HG03469 (cell line): ENCODE measurements around the gene MCF2L2.
"Not testable (repeated sequence)": the region's sequence is repeated elsewhere in the genome, so short reads cannot be mapped to it uniquely, and the experiment has no call there.

Experiments used
- ATAC-seq: cut with Tn5 transposase; IDR thresholded peaks from one replicate; pipeline ENCODE4 v1.9.1; 2021; ENCODE audit warnings: mild to moderate bottlenecking, moderate library complexity, moderate number of reproducible peaks; ENCODE audit not compliant: unreplicated experiment

MCF2L2 gene, protein sequence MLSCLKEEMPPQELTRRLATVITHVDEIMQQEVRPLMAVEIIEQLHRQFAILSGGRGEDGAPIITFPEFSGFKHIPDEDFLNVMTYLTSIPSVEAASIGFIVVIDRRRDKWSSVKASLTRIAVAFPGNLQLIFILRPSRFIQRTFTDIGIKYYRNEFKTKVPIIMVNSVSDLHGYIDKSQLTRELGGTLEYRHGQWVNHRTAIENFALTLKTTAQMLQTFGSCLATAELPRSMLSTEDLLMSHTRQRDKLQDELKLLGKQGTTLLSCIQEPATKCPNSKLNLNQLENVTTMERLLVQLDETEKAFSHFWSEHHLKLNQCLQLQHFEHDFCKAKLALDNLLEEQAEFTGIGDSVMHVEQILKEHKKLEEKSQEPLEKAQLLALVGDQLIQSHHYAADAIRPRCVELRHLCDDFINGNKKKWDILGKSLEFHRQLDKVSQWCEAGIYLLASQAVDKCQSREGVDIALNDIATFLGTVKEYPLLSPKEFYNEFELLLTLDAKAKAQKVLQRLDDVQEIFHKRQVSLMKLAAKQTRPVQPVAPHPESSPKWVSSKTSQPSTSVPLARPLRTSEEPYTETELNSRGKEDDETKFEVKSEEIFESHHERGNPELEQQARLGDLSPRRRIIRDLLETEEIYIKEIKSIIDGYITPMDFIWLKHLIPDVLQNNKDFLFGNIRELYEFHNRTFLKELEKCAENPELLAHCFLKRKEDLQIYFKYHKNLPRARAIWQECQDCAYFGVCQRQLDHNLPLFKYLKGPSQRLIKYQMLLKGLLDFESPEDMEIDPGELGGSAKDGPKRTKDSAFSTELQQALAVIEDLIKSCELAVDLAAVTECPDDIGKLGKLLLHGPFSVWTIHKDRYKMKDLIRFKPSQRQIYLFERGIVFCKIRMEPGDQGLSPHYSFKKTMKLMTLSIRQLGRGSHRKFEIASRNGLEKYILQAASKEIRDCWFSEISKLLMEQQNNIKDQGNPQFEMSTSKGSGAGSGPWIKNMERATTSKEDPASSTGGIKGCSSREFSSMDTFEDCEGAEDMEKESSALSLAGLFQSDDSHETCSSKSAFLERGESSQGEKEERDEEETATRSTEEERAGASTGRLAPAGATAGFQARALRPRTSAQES

DNA sequence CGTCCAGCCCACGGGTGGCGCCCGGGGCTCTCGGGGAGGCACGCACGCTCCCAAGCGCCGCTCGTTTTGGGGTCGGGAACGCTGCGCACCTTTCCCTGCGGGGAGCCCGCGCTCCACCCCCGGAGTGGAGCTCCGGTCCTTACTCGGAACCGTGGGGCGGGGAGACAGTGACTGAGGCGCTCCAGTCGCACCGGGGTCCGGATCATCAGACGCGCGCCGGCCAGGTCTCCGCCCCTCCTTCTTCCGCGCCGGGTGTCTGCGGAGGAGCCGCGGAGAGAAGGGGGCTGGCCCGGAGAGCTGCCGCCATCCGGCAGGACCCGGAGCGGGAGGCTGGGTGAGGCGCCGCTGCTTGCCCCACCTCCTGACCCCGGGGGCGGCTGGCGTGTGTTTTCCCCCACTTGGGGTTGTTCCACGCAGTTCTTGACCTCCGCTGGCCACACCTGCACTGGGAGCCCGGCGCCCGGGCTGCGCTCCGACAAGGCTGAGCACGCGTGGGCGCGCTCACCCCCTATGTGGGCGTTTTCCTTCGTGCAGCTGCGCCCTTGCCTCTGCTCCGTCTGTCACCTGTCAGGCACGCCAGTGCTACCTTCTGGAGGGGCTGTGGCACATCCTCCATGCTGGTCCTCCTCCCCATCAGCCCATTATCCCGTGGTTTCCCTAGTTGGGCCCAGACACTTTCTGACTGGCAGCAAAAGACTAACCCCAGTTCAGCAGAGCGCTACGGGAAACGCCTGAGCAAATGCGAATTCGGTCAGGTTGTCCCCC lies at the start of gene MCF2L2:
TSS of gene MCF2L2 (minus strand) at position 173 of the 765 bp plus-strand sequence. CDS start 642 bp downstream, outside the sequence.
- ATAC-seq: peak; percentile 41

DNA sequence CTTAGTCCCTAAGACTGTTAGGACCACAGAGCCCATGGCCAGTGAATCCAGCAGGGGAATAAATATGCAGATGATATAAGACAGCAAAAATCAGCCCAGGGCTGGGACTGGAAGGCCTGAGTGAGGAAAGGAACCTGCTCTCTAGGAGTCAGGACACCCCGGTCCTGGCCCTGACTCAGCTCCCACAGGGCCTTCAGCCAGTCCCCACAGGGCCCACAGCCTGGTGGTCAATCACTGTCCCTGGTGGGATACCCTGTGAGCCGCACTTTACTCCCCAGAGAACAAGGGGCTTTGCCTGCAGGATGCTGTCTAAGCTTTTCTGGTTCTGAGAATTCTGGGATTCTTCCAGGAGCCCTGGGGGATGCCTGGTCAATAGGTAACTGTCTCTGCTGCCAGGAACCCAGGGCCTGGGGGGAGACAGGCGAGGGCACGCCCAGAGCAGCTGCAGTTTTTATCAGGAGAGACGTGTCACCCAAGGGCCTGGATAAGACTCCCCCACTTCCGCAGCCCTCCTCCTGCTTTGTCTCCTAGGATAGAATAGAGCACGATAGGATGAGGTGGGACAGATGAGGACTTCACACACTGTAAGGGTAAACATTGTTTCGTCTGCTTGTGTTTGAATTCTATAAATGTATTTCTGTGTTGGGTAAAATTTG lies 49.5 kb upstream of the MCF2L2 start:
- ATAC-seq: no peak

DNA sequence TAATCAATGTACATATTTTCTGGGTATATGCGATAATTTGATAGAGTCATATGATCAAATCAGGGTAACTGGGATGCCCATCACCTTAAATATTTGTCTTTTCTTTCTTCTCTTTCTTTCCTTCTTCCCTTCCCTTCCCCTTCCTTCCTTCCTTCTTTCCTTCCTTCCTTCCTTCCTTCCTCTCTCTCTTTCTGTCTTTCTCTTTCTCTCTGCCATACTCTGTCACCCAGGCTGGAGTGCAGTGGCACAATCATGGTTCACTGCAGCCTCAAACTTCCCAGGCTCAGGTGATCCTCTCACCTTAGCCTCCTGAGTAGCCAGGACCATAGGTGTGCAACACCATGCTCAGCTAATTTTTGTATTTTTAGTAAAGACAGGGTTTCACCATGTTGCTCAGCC lies 47.3 kb upstream of the MCF2L2 start:
- not testable (repeated sequence) for ATAC-seq

DNA sequence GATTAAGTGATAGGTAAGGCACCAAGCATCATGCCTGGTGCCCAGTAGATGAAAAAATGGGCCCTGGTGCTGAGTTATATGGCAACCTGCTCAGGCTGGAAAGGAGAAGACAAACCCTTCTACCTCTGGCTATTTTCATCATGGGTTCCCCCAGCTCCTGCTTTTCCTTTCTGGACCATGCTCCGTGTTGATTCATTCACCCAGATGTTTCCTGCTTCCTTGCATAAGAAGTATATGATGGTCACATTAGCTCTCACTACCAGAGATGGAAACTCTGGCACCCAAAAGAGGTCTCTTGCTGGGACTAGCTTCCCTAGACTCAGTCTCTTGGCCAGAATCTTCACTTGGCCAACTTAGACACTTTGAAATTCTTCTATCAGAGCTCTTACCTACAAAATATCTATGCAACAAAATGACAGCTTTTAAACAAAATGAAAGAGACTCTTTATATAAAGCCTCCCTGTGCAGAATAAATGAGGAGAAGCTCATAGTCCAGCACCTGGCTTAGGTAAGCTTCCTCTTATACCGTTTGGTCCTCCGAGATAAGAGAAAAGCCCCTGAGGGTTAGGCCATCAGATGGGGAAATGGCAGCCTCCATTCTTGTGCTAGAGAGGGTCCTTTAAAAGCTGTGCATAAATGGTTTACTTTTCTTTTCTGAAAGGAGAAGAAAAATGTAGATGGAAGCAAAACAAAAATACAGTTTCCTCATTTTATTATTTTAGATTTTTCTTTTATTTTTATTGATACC lies 46.8 kb upstream of the MCF2L2 start:
- no peak for ATAC-seq

DNA sequence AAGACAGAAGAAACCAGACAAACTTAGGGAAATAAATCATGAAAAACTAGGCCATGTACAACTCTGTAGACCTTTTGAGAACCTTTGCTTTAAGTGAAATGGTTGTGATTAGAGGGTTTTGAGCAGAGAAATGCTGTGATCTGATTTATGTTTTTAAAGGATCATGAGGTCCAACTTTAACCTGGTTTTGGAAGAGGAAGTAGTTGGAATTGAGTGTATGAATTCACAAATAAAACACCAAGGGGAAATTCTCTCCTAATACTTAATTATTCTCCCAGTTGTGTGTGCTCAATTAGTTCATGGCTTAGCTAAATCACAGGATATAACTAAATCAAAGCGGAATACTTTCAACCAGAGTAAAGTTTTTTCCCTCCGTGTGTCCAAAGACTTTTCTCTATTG lies 45.5 kb upstream of the MCF2L2 start:
- no peak for ATAC-seq

DNA sequence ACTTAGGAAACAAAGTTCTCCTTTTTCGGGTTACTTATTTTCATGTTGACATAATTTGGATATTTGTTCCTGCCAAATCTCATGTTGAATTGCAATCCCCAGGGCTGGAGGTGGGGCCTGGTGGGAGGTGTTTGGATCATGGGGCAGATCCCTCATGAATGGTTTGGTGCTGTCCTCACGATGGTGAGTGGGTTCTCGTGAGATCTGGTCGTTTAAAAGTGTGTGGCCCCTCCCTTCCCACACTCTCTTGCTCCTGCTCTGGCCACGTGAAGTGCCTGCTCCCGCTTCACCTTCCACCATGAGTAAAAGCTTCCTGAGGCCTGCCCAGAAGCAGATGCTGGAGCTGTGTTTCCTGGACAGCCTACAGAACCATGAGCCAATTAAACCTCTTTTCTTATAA lies 43.7 kb upstream of the MCF2L2 start:
- ATAC-seq: no peak

DNA sequence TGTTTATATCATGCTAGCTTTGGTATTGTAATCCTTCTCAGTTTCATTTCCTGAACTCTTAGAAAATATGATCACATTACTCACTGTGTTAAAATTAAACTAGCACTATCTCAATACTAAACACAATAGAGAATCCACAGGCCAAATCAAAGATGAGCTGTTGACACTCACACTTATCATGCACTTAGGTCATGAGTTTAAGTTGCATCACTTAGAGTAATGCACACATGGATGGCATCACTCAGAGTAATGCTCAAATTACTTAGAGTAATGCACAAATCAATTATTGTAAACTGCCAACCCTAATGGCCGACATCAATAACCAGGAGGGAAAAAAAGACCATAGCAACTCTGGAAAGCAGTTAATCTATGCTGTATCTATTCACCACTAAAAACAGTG lies 40.0 kb upstream of the MCF2L2 start:
- no peak for ATAC-seq

DNA sequence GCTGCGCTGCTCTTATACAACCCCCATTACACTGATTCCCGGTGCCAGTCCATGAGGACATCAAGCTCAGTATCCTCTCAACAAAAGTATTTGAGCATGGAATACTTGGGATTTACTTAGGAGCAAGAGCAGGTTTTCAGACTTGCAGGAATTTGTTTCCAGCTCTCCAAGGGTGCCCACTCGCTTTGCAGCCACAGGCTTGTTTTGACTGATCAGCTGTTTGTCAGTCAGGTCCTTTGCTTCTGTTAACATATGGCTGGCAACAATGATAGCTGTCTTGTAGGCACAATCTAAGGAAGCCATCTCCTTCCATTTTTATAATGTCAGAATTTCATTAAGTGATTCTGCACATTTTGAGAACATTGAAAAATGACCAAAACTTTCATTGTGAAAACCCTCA lies 38.2 kb upstream of the MCF2L2 start:
- no peak for ATAC-seq

DNA sequence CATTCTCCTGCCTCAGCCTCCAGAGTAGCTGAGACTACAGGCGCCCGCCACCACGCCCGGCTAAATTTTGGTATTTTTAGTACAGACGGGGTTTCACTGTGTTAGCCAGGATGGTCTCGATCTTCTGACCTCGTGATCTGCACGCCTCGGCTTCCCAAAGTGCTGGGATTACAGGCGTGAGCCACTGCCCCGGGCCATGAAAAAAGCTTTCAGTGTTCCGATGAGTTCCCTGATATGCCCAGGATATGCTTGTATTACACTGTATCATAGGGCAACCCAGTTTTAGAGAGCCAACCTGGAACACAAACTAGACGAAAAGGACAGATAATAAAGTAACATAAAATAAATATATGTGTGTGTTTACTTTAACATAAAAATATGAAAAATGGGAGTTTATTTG lies 37.3 kb upstream of the MCF2L2 start:
- ATAC-seq: not testable (repeated sequence)

DNA sequence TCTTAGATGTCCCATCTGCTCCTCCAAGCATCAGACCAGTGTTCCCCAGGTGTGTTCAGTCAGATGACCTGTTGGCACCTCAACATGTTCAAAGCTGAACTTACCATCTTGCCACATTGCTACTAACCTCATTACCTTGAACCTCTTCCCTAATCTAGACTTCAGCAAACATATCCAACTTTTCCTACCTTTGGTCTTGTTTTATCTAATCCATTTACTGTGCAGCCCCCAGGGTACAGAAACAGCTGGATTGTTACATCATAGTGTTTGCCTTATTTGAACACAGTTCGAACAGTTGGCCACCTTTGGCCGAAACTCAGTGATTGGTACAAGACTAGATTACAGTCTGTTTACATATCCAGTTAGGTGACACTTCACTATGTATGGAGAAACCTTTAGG lies 36.1 kb upstream of the MCF2L2 start:
- ATAC-seq: no peak

DNA sequence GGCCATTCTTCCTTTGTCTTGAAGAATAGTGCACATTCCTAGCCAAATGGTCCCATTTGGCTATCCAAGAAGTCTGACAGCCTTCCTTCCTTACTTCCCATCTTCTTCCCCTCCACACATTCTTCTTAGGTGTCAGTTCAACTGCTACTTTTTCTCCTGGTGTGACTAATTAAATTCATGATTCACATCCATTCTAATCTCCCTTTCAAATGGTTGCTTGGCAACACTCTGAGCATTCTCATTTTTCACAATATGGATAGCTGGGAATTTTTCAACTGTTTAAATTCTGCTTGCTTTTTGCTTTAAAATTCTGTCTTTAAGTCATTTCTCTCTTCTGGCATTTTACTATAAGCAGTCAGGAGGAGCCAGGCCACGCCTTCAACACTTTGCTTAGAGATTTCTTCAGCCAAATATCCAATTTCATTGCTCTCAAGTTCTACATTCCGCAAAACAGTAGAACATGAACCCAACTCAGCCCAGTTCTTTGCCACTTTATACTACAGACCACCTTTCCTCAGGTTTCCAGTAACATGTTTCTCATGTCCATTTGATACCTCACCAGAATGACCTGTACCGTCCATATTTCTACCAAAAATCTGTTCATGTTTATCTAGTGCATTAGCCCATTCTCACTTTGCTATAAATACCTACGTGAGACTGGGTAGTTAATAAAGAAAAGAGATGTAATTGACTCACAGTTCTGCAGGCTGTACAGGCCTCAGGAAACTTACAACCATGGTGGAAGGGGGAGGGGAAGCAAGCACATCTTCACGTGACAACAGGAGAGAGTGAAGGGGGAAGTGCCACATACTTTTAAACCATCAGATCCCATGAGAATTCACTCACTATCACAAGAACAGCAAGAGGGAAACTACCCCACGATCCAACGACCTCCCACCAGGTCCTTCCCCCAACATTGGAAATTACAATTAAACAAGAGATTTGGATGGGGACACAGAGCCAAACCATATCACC lies 31.9 kb upstream of the MCF2L2 start:
- ATAC-seq: no peak

DNA sequence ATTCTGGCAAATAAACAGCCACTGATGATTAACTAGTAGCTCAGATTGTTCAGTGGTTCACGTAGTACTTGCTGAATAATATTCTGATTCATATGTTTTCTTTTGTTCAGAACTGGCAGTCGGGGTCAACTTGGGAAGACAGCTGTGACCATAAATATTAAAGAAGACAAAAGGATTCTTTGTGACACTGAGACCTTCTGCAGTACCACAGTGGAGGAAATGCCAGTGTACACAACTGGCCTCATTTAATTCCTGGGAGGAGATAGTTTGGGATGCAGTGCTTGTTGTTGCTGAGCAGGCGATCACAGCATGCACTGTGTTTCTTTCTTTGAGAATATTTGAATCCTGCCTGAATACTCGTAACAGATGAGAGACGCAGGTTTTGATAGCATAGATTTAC lies 26.7 kb upstream of the MCF2L2 start:
- no peak for ATAC-seq

DNA sequence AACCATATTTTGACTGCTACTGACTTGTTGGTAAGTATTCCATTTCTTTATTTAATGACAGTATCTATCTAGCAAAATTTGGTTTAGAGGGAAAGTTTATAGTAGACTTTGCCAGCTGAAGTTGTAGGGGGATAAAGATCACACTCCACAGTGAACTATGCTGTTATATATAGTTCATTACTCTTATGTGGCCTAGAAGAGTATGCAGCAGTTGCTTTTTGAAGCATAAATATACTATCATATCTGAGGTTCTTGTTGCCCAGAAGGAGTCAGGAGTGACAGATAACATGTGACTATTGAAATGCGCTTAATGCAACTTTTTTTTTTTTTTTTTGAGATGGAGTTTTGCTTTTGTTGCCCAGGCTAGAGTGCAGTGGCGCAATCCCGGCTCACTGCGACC lies 25.6 kb upstream of the MCF2L2 start:
- no peak for ATAC-seq

DNA sequence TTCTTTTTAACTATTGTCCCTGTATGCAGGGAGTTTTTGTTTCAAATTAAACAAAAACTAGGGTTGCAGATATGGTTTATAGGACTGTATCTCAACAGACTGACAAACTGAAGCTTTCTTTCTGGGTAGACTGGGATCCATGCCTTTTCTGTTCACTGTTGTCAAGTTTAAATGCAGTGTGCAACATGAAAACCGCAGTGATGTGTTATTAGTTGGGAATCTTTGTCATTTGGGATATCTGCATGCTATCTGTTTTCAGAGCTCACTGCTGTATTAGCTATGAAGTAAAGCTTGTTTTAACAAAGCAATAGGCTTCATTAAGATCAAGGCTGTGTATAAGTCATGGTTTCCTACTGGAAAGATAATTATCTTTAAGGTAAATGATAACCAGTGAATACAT lies 21.4 kb upstream of the MCF2L2 start:
- ATAC-seq: no peak

DNA sequence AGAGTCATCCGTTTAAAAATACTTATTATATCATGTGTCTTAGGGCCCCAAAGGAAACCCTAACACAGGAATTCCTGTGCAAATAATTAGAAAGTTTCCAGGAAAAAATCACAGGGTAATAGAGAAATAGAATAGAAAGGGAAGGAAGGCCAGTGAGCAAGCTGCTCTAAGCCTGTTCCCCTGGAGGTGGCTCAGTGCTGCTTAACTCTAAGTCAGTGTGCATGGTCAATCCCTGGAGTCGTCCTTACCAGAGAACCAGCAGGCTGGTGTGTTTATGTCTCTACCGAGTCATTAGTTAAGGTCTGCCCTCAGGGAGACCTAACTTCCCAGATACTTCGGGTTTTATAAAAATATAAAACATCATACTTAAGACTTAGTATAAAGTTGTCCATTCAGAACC lies 21.0 kb upstream of the MCF2L2 start:
- ATAC-seq: no peak

DNA sequence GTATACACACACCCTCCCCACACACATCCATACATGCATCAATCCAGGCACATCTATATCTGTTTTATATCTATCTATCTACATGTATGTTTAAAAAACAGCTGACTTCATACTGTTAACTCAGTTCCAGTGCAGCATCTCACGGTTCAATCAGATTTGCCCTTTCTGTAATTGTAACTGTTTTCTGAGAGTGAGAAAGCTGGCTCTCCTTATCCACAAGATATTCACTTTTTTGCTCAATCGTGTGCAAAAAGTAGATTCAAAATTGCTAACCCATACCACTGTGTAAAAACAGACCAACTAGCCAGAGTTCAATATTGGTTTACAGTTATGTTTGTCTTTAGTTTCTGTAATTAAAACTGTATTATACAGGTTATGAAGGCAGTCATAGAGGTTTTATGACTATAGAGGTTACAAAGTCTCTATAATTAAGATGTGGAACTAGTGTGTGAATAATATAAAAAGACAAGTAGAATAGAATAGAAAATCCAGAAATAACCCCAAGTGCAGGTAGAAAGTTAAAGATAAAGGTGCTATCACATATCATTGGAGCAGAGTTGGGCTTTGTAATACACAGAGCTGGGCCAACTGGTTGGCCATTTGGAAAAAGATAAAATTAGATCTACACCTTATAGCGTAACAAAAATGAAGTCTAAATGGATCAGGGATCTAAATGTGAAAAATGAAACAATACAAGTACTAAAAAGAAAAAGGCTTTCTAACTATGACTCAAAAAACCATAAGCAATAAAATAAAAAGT lies 20.1 kb upstream of the MCF2L2 start:
- no peak for ATAC-seq

DNA sequence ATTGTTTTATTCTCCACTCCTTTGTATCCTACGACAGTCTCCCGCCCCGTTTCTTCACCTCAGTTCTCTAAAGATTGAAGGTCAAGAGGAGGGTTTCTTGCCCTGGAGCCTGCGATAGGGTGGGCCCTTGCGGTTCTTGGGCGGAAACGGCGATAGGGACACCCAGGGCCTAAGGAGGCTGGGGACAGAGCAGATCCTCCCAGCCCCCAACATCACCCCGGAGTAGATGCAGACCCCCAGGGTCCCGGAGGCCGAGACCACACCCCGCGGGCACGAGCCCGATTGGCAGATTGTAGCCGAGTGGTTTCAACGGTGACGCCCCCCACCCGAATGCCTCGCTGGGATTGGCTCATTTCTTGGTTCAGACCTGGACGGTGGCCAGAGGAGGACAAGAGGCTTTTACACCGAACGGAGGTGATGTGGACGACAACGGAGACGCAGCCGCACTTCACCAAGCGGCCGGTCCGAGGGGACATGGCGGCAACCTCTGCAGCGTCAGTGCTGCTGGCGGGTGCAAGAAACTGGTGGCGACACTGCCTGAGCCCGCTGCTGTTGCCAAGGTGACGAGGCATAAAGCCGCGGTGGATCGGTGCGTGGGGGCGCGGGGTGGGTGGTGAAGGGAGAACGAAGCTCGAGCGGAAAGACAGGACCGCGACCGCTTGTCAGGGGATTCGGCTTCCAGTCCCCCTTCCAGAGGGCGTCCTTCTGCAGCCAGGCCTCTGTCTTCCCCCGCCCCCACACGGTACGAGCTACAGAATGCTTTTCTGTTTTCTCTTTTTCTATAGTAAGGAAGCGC lies 19.0 kb upstream of the MCF2L2 start:
- ATAC-seq: peak; percentile 46
